ENCODE measurements around the gene EXOSC10.

DNA sequence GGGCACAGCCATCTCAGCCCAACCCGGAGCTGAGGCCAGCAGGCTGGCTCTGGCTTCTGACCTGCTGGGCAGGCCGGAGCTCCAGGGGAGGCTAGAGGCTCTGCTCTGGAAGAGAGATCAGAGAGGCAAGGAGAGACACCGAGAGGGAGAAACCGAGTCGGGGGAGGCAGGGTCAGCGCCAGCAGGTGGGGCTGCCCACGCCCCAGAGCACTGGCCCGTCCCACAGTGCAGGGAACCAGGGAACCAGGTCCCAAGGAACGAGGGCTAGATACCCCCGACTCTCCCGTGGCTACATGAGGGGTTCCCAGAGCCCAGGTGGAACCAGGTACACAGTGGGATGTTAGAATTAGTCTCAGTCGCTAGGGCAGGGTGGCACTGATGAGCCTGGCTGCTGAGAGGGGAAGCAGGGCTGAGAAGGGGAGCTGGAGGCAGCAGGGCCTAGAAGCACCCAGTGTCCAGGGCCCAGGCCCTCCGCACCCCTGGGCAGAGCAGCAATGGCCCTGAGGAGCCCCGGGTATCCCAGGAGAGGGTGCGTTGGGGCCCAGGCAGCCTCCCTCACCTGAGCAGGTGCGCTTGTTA, 54.7 kb downstream of the EXOSC10 start:
- TF ChIP-seq YY1 (IDR thresholded peaks at IDR 0.05; ENCODE audit: low read depth) (no peak), TAF1 (IDR thresholded peaks at IDR 0.05; ENCODE audit: low read depth) (no peak), EP300 (IDR thresholded peaks at IDR 0.05; ENCODE audit: borderline replicate concordance) (no peak), TEAD4 (IDR thresholded peaks at IDR 0.05) (no peak), TCF12 (IDR thresholded peaks at IDR 0.05; ENCODE audit: low read depth) (no peak), FOXM1 (IDR thresholded peaks at IDR 0.05; ENCODE audit: borderline replicate concordance, low read depth) (no peak), ZBTB7A (IDR thresholded peaks at IDR 0.05; ENCODE audit: low read depth) (no peak), EGR1 (IDR thresholded peaks at IDR 0.05) (no peak)
- TF ChIP-seq, protein P1, sequence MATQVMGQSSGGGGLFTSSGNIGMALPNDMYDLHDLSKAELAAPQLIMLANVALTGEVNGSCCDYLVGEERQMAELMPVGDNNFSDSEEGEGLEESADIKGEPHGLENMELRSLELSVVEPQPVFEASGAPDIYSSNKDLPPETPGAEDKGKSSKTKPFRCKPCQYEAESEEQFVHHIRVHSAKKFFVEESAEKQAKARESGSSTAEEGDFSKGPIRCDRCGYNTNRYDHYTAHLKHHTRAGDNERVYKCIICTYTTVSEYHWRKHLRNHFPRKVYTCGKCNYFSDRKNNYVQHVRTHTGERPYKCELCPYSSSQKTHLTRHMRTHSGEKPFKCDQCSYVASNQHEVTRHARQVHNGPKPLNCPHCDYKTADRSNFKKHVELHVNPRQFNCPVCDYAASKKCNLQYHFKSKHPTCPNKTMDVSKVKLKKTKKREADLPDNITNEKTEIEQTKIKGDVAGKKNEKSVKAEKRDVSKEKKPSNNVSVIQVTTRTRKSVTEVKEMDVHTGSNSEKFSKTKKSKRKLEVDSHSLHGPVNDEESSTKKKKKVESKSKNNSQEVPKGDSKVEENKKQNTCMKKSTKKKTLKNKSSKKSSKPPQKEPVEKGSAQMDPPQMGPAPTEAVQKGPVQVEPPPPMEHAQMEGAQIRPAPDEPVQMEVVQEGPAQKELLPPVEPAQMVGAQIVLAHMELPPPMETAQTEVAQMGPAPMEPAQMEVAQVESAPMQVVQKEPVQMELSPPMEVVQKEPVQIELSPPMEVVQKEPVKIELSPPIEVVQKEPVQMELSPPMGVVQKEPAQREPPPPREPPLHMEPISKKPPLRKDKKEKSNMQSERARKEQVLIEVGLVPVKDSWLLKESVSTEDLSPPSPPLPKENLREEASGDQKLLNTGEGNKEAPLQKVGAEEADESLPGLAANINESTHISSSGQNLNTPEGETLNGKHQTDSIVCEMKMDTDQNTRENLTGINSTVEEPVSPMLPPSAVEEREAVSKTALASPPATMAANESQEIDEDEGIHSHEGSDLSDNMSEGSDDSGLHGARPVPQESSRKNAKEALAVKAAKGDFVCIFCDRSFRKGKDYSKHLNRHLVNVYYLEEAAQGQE (IDR thresholded peaks at IDR 0.05; ENCODE audit: low read depth), result no peak
- TF ChIP-seq, protein P2, sequence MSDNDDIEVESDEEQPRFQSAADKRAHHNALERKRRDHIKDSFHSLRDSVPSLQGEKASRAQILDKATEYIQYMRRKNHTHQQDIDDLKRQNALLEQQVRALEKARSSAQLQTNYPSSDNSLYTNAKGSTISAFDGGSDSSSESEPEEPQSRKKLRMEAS (IDR thresholded peaks at IDR 0.05), result no peak
